AG04449 (cell line): ENCODE data around the gene TPO.

ENCODE experiments used
- CTCF ChIA-PET: fragments of 350-600 bp; formaldehyde crosslinking; extraction: SDS; loops from one replicate; lab custom pipeline; 2021; ENCODE audit warnings: antibody characterized with exemption; lab: Yijun Ruan, JAX
- POLR2A ChIA-PET: fragments of 400-600, 350-600 bp; formaldehyde crosslinking; extraction: SDS; loops from one replicate; lab custom pipeline; 2020; ENCODE audit warnings: antibody characterized with exemption, inconsistent platforms; lab: Yijun Ruan, JAX
- DNase-seq: peaks from one replicate; pipeline ENCODE4 v3.0.0-alpha.2; 2010; ENCODE audit warnings: low read depth, low spot score
- H3K4me3 ChIP-seq: 2 replicates; pipeline ENCODE4 v1.5.1; 2011; ENCODE audit warnings: low read depth, mild to moderate bottlenecking, control low read depth, low read length
- TF ChIP-seq, protein P1 (sequence below): IDR thresholded peaks from one replicate; pipeline ENCODE4 v1.5.1; 2011; ENCODE audit warnings: mild to moderate bottlenecking, moderate library complexity, low read length, control low read depth, inconsistent platforms; ENCODE audit not compliant: insufficient read depth; ENCODE audit errors: missing control alignments

Gene TPO

DNA sequence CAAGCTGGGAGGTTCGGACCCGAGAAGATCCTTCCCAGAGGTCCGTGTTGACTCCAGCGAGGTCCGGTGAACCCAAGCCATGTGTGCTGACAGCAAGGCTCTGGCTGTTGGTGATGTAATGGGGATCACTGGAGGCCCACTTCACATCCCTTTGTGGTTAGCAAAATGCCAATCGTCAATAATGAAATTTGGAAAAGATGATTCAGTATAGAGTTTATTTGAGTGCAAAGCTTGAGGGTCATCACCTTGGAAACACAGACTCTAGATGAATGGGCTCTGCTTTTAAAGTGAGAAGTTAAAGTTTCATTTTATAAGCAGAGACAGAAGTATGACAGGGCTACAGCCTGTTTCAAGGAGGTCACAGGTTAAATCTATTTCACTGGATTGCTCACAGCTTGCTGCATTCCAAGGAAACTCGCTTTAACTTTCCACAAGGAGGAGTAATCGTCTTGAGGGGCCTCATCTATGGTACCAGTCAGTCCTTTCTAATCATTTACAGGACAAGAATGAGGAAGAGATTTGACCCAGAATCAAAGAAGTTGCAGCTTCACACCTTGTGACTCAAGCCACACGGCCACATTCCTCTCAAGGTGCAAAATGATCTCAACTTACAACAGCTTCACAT lies 140.5 kb downstream of the TPO start:
- TF ChIP-seq, protein P1, sequence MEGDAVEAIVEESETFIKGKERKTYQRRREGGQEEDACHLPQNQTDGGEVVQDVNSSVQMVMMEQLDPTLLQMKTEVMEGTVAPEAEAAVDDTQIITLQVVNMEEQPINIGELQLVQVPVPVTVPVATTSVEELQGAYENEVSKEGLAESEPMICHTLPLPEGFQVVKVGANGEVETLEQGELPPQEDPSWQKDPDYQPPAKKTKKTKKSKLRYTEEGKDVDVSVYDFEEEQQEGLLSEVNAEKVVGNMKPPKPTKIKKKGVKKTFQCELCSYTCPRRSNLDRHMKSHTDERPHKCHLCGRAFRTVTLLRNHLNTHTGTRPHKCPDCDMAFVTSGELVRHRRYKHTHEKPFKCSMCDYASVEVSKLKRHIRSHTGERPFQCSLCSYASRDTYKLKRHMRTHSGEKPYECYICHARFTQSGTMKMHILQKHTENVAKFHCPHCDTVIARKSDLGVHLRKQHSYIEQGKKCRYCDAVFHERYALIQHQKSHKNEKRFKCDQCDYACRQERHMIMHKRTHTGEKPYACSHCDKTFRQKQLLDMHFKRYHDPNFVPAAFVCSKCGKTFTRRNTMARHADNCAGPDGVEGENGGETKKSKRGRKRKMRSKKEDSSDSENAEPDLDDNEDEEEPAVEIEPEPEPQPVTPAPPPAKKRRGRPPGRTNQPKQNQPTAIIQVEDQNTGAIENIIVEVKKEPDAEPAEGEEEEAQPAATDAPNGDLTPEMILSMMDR = peak; percentile 46
- no peak overlapping the region for H3K4me3 ChIP-seq
- POLR2A ChIA-PET = interaction anchor here (1.0 kb wide), 1 partner anchor 263 kb away, joined by 3 read pairs; no protein-coding TSS in a partner anchor
- DNase-seq = peak; percentile 51
- CTCF ChIA-PET = interaction anchor here (0.7 to 10.9 kb wide), 23 partner anchors 9 to 839 kb away, joined by 3 to 198 read pairs (median 8); no protein-coding TSS in a partner anchor

DNA sequence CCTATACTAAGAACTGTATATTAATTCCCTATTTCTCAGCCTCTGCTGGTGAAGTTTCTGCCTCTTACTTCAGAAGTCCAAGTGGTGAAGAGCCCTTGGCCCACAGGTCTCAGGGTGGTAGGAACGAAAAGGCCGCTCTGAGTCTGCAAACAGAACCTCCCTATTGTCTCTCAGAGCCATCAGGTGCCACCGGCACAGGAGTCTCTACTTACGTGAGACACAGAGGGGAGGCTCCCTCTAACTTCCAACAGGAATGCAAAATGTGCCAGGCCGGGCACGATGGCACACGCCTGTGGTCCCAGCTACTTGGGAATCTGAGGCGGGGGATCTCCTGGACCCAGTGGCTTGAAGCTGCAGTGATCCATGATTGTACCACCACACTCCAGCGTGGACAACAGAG lies 143.0 kb downstream of the TPO start:
- CTCF ChIA-PET = interaction anchor here (1.0 to 8.9 kb wide), 6 partner anchors 13 to 262 kb away, joined by 3 to 104 read pairs (median 34); no protein-coding TSS in a partner anchor
- POLR2A ChIA-PET = interaction anchor here (0.9 kb wide), 1 partner anchor 257 kb away, joined by 3 read pairs; no protein-coding TSS in a partner anchor
- TF ChIP-seq, protein P1 = no peak
- H3K4me3 ChIP-seq = no peak overlapping the region
- DNase-seq = no peak

GRCh38 chr2:1556776-1557466 lies 143.7 kb downstream of the TPO start:
- ChIA-PET POLR2A (interaction anchor here (0.9 kb wide), 1 partner anchor 257 kb away, joined by 3 read pairs; no protein-coding TSS in a partner anchor), CTCF (interaction anchor here (1.0 to 8.9 kb wide), 6 partner anchors 14 to 261 kb away, joined by 3 to 104 read pairs (median 34); no protein-coding TSS in a partner anchor)
- no peak for DNase-seq
- TF ChIP-seq, protein P1 = no peak
- H3K4me3 ChIP-seq = no peak overlapping the region

DNA sequence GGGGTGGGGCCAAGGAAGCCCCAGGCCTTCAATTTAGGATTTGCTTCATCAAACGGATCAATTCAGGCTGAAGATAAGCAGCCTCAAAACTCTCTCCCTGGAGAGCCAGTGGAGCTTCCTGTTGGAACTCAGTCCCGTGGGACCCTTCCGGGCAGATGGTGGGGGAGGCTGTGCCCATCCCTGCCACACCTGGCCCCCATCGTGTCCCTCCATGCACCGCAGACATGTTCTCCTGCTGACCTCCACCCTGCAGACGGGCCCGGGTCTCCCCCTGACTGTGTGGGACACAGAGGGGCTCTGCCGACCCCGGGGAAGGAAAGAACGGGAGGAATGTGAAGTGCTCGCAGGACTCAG lies 144.2 kb downstream of the TPO start:
- no peak for DNase-seq
- ChIA-PET CTCF (interaction anchor here (5.3 kb wide), 1 partner anchor 193 kb away, joined by 42 read pairs; no protein-coding TSS in a partner anchor), POLR2A (no interaction called here)
- TF ChIP-seq, protein P1 = no peak
- H3K4me3 ChIP-seq = no peak overlapping the region

- TF ChIP-seq, protein P1 = no peak
- ChIA-PET POLR2A (no interaction called here), CTCF (interaction anchor here (0.7 to 2.5 kb wide), 2 partner anchors 8 to 9 kb away, joined by 3 to 16 read pairs; no protein-coding TSS in a partner anchor)
- no peak for DNase-seq
- no peak overlapping the region for H3K4me3 ChIP-seq
Observed at GRCh38 chr2:1559589-1560175, 146.4 kb downstream of the TPO start.

GRCh38 chr2:1561259-1561658 lies 148.0 kb downstream of the TPO start:
- ChIA-PET CTCF (interaction anchor here (1.2 to 4.6 kb wide), 3 partner anchors 9 to 209 kb away, joined by 3 to 40 read pairs (median 3); no protein-coding TSS in a partner anchor), POLR2A (no interaction called here)
- TF ChIP-seq, protein P1 = no peak
- no peak overlapping the region for H3K4me3 ChIP-seq
- DNase-seq = no peak
